Chondrocyte (in vitro differentiated cells): Measurements from ENCODE around the gene KIF1A. TPM values are rescaled to one million over a fixed set of nuclear protein-coding genes. Genes with fewer than 3 reads are reported as not detected.

Experiments used
- DNase-seq: peaks from one replicate; pipeline ENCODE4 v3.0.0; 2021; ENCODE audit warnings: mixed read lengths, low spot score
- H3K27ac Mint-ChIP-seq: one replicate; pipeline ENCODE4 v1.8.0; 2021; ENCODE audit warnings: mild to moderate bottlenecking, moderate library complexity, mixed read lengths; ENCODE audit not compliant: unreplicated experiment
- H3K27me3 Mint-ChIP-seq: 2 replicates; pipeline ENCODE4 v1.8.0; 2021; ENCODE audit warnings: low read depth, mixed read lengths
- H3K36me3 Mint-ChIP-seq: 2 replicates; pipeline ENCODE4 v1.8.0; 2021; ENCODE audit warnings: low read depth, mixed read lengths
- H3K4me1 Mint-ChIP-seq: 2 replicates; pipeline ENCODE4 v1.8.0; 2021; ENCODE audit warnings: low read depth, mild to moderate bottlenecking, mixed read lengths
- H3K4me3 Mint-ChIP-seq: one replicate; pipeline ENCODE4 v1.8.0; 2021; ENCODE audit warnings: mild to moderate bottlenecking, moderate library complexity, mixed read lengths; ENCODE audit not compliant: unreplicated experiment
- H3K9me3 Mint-ChIP-seq: 2 replicates; pipeline ENCODE4 v1.8.0; 2021; ENCODE audit warnings: low read depth, mixed read lengths
- total RNA-seq: library from RNA; stranded (reverse); gene quantifications from 3 replicates; pipeline ENCODE4 v1.2.1, GENCODE V29; 2021
- TF ChIP-seq, protein P1 (sequence below): fragments of 200-600 bp; sonication (generic); IDR thresholded peaks from 2 replicates; pipeline ENCODE4 v1.5.0; 2021; ENCODE audit warnings: antibody characterized with exemption, mild to moderate bottlenecking, moderate library complexity

KIF1A gene
- total RNA-seq, 1 donor from 2014 or later = 60.0 TPM

DNA sequence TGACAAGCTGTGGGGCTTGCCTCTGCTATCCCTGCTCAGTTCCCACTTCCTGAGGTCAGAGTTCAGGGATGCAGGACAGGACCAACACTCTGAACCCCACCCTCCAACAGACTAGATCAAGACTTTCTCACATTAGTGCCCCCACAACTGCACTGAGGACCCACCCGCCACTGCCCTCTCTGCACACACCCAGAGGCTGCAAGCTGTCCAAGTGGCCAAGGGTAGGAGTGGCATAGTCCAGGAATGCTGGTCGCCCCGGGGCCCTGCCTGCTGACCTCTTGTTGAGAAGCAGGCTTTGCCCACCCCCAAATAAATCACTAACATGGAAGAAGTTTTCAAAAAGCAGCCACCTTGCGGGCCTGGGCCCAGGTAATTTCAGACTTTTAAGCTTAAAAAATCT is 5.5 kb upstream of the KIF1A start:
- no peak overlapping the region for H3K4me3 Mint-ChIP-seq
- no peak overlapping the region for H3K27ac Mint-ChIP-seq
- H3K4me1 Mint-ChIP-seq = no peaks in the 10 kb centered on the region
- peaks cover 7% of the 10 kb centered on the region for H3K9me3 Mint-ChIP-seq
- H3K36me3 Mint-ChIP-seq = peaks cover 4% of the 10 kb centered on the region
- TF ChIP-seq, protein P1, sequence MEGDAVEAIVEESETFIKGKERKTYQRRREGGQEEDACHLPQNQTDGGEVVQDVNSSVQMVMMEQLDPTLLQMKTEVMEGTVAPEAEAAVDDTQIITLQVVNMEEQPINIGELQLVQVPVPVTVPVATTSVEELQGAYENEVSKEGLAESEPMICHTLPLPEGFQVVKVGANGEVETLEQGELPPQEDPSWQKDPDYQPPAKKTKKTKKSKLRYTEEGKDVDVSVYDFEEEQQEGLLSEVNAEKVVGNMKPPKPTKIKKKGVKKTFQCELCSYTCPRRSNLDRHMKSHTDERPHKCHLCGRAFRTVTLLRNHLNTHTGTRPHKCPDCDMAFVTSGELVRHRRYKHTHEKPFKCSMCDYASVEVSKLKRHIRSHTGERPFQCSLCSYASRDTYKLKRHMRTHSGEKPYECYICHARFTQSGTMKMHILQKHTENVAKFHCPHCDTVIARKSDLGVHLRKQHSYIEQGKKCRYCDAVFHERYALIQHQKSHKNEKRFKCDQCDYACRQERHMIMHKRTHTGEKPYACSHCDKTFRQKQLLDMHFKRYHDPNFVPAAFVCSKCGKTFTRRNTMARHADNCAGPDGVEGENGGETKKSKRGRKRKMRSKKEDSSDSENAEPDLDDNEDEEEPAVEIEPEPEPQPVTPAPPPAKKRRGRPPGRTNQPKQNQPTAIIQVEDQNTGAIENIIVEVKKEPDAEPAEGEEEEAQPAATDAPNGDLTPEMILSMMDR = no peak
- peaks cover 81% of the 10 kb centered on the region for H3K27me3 Mint-ChIP-seq
- no peak for DNase-seq

DNA sequence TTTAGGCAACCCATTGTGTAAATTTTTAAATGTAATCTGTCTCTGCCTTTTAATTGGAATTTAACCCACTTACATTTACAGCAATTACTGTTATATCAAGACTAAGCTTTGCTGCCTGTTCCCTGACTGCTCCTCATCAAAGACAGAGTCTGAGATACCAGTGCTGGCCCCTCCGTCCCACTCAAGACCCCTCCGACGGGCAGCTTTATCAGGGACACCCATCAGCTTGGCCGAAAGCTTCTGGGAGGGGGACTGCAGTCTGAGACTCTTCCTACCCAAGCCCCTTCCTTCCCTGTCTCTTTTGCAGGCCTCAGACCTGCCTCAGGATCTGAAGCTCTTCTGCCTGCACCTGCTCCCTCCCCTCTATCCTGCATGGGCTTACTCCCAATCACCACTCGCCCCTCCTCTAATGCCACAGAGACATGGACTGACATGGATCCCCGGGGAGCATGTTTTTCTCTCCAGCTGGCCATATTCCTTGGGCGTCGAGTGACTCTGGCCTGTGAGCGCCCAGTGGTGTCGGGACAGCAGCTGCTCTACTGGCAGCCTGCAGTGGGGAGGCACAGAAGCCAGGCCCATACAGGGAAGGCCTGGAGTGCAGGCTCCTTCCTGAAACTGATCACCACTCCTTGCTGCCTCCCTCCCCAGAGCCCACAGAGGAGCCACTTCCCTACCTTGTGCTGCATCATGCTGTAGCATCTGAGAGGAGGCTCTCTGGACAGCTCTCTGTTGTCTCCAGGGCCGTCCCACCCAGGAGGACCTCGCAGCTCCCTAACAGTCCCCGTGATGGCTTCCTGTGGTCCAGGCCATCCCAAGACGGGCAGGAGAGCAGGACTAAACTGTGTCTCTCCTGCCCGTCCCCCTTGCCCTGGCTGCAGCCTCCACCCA is 3.7 kb upstream of the KIF1A start:
- DNase-seq = no peak
- Mint-ChIP-seq H3K27ac (no peak overlapping the region), H3K4me1 (peaks cover under 1% of the 10 kb centered on the region), H3K27me3 (peaks cover 68% of the 10 kb centered on the region), H3K9me3 (peaks cover 7% of the 10 kb centered on the region), H3K4me3 (no peak overlapping the region), H3K36me3 (peaks cover 4% of the 10 kb centered on the region)
- TF ChIP-seq, protein P1 = no peak

DNA sequence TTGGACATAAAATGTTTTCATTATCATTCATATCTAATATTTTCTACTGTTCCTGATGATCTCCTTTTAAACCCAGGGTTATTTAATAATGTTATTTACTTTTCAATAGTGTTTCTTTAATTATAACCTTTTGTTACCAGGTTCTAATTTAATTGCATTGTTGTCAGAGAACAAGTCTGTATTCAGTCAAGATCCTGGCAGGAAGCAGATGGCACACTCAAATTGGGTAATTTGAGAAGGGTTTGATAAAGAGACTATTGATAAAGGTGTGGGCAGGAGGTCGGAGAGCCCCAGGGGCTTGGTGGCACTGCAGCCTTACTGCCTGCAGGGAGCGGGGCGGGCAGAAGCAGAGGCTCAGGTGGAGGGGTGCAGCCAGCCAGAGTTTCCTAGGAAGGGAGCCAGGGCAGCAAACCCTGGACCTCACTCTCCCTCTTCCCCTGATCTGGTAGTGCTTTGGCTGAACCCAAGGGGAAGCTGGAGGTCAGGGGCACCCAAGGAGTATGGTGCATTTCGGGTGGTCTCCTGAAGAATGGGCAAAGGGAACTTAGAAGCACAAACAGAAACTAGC is 2.3 kb upstream of the KIF1A start:
- Mint-ChIP-seq H3K9me3 (peaks cover 7% of the 10 kb centered on the region), H3K36me3 (peaks cover 4% of the 10 kb centered on the region), H3K4me3 (no peak overlapping the region), H3K27me3 (peaks cover 57% of the 10 kb centered on the region), H3K4me1 (peaks cover 7% of the 10 kb centered on the region), H3K27ac (no peak overlapping the region)
- TF ChIP-seq, protein P1 = no peak
- DNase-seq = no peak

DNA sequence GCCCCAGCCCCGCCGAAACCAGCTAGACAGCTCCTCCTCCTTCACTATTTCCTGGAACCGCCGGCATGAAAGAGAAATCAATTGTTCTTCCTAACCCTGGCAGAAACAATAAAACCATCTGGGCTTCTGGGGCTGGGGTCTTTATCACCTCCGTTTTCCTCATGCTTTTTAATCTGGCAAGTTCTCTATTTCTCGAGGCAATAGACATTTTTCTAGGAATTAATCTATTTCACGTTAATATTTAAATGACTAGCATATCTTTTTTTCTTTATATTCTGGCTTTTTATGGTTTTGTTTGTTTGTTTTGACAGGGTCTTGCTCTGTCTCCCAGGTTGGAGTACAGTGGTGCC is 1.4 kb upstream of the KIF1A start:
- DNase-seq = no peak
- Mint-ChIP-seq H3K27ac (no peak overlapping the region), H3K4me3 (peak overlapping the region; percentile 70), H3K27me3 (peaks cover 47% of the 10 kb centered on the region), H3K36me3 (peaks cover 4% of the 10 kb centered on the region), H3K4me1 (peaks cover 7% of the 10 kb centered on the region), H3K9me3 (peaks cover 7% of the 10 kb centered on the region)
- TF ChIP-seq, protein P1 = no peak

DNA sequence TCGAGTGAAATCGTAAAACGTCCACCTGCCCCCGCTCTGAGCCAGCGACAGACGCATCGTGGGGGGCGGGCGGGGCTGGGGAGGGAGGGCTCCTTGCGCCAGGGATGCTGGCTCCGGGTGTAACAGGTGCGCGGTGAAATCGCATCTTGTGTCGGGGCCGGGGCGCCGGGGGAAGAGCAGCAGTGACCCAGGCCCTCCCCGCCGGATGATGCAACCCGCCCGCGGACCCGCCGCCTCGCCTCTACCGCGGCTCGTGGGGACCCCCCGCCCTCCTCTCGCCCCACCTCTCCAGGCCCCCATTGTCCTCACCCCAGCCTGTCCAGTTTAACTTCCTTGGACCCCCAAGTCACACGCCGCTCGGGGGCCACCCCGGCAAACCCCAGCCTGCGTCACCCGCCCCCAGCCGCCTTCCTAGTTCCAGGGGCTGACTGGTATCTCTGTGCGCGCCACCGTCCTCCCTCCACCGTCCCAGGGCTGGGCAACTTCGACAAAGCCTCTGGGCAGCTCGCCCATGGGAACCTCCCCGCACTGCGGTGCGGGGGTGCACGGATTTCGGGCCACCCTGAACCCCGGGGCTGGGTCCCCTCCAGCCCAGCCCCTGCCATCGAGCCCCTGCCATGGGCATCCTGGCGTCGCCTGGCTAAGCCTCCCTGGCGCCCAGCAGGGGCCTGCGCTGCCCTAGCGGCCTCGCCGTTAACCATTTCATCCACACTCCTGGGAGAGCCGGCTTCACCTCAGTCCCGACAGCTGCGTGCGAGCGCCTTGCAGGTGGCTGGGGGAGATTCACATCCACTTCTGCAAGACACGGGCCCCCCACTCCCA is 799 bp upstream of the KIF1A start:
- Mint-ChIP-seq H3K27ac (peak overlapping the region; percentile 27), H3K27me3 (peaks cover 42% of the 10 kb centered on the region), H3K36me3 (peaks cover 8% of the 10 kb centered on the region), H3K4me1 (peaks cover 7% of the 10 kb centered on the region), H3K4me3 (peak overlapping the region; percentile 70), H3K9me3 (peaks cover 7% of the 10 kb centered on the region)
- TF ChIP-seq, protein P1 = peak; percentile 26
- DNase-seq = no peak
